Activated B cell treated with CpG ODN at 0.5 μM for 24 hours (primary cell): Measurements from ENCODE around the gene WNT4. TPM values are rescaled to one million over a fixed set of nuclear protein-coding genes. Genes with fewer than 3 reads are reported as not detected.

Source experiments
- ATAC-seq: fragments of 200-7000 bp; cut with Tn5 transposase; one replicate; pipeline ENCODE4 v1.10.0; 2021; ENCODE audit warnings: low read depth, mild to moderate bottlenecking, moderate library complexity
- CTCF ChIA-PET: fragments of 350-600 bp; sonication (Branson Sonifier 250); formaldehyde crosslinking; loops from one replicate; lab custom pipeline; 2021; ENCODE audit warnings: antibody characterized with exemption; lab: Charles Lee
- POLR2A ChIA-PET: fragments of 350-600 bp; sonication (Branson Sonifier 250); formaldehyde crosslinking; loops from one replicate; lab custom pipeline; 2021; ENCODE audit warnings: antibody characterized with exemption; lab: Charles Lee
- DNase-seq: peaks from one replicate; pipeline ENCODE4 v3.0.0; 2022
- H3K27ac Mint-ChIP-seq: one replicate; pipeline ENCODE4 v1.8.0; 2020; ENCODE audit warnings: mixed read lengths
- H3K27me3 Mint-ChIP-seq: one replicate; pipeline ENCODE4 v1.8.0; 2021; ENCODE audit warnings: mixed read lengths
- H3K36me3 Mint-ChIP-seq: one replicate; pipeline ENCODE4 v1.8.0; 2021; ENCODE audit warnings: low read depth, mixed read lengths
- H3K4me1 Mint-ChIP-seq: one replicate; pipeline ENCODE4 v1.8.0; 2021; ENCODE audit warnings: mixed read lengths
- H3K4me3 Mint-ChIP-seq: one replicate; pipeline ENCODE4 v1.8.0; 2020; ENCODE audit warnings: mild to moderate bottlenecking, mixed read lengths
- H3K9me3 Mint-ChIP-seq: one replicate; pipeline ENCODE4 v1.8.0; 2020; ENCODE audit warnings: mixed read lengths
- intact Hi-C: fragments of 100-400 bp; cut with micrococcal nuclease; formaldehyde crosslinking; loops from one replicate; pipeline ENCODE4 v1.15.1; 2024
- total RNA-seq: library from RNA; stranded (reverse); gene quantifications from 2 replicates; pipeline ENCODE4 v1.2.3, GENCODE V29; 2022
- TF ChIP-seq, protein P1 (sequence below): fragments of 200-600 bp; IDR thresholded peaks from one replicate; pipeline ENCODE4 v1.8.0; 2022; ENCODE audit warnings: antibody characterized with exemption, mild to moderate bottlenecking

The WNT4 gene
- total RNA-seq: 6.5 and 7.9 TPM in 2 replicates

DNA sequence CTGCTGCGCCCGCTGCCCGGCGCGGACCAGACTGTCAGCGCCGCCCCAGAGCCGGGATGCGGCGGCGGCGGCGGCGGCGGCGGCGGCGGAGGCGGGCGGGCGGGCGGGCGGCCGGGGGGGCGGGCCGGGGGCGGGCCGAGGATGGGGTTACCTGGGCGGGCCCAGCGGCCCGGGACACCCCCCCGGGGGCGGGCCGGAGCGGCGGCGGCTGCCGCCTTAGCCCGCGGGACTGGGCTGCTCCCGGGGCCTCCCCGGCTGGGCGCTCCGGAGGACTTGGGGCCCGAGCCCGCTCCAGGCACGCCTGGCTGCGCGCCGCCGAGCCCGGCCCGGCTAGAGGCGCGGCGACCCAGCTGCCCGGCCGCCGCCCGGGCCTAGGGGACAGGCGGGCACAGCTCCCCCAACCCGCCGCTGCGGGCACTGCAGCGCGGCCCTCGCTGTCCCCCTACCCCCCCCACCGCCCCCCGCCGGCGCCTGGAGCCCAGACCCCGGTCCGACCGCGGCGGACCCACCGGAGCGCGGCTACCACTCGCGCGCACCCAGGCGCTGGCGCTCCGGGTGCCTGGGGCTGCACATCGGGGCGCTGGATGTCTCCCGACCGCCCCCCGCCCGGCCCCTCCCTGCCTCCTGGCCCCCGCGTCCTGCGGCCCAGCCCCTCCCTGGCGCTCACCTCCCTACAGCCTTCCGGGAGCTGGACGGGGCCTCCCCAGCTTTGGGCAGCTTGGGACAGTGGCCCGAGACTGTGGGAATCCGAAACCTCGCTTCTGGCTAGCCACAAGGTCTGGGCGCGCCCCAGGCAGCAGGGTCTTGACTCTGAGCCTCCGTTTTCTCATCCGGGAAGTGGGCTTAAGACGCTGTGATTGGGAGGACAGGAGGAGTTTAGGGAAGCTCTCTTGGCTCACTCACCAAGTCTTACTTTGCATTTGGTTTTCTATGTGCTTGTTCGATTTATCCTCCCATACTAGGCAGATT lies at the start of gene WNT4:
WNT4 (minus strand) TSS at position 33 of the 969 bp plus-strand sequence. CDS start 175 bp downstream, outside the sequence.
- intact Hi-C loops: loop anchor here (2.0 kb wide), 1 partner anchor 33 kb away; no protein-coding TSS in a partner anchor
- TF ChIP-seq, protein P1, sequence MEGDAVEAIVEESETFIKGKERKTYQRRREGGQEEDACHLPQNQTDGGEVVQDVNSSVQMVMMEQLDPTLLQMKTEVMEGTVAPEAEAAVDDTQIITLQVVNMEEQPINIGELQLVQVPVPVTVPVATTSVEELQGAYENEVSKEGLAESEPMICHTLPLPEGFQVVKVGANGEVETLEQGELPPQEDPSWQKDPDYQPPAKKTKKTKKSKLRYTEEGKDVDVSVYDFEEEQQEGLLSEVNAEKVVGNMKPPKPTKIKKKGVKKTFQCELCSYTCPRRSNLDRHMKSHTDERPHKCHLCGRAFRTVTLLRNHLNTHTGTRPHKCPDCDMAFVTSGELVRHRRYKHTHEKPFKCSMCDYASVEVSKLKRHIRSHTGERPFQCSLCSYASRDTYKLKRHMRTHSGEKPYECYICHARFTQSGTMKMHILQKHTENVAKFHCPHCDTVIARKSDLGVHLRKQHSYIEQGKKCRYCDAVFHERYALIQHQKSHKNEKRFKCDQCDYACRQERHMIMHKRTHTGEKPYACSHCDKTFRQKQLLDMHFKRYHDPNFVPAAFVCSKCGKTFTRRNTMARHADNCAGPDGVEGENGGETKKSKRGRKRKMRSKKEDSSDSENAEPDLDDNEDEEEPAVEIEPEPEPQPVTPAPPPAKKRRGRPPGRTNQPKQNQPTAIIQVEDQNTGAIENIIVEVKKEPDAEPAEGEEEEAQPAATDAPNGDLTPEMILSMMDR: no peak
- ChIA-PET POLR2A (no interaction called here), CTCF (no interaction called here)
- Mint-ChIP-seq H3K4me3 (peak within 1 kb of the TSS; percentile 83), H3K4me1 (peaks cover 12% of the 10 kb centered on the region), H3K27ac (no peak within 1 kb of the TSS), H3K27me3 (peaks cover 43% of the 10 kb centered on the region), H3K36me3 (no peaks in the 10 kb centered on the region), H3K9me3 (no peaks in the 10 kb centered on the region)
- ATAC-seq: peak; percentile 81
- DNase-seq: peak; percentile 48

DNA sequence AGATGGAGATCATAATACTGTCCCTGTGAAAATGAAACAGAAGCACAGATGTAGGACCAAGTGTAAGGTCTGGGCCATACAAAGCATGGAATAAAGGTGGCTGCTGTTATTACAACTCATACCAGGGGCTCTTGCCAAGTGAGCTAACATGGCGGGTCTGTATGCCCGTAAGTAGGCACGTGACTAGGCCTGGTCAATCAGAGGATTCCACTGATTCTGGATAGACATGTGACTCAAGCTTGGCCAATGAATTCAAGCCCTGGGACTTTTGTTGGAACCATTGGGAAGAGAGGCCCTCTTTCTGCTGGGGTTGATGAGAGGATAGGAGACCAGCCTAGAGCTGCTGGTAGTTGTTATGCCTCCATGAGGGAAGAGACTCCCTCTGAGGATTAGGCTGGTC lies 47.8 kb upstream of the WNT4 start:
- POLR2A ChIA-PET: no interaction called here
- no peak overlapping the region for H3K4me3 Mint-ChIP-seq

DNA sequence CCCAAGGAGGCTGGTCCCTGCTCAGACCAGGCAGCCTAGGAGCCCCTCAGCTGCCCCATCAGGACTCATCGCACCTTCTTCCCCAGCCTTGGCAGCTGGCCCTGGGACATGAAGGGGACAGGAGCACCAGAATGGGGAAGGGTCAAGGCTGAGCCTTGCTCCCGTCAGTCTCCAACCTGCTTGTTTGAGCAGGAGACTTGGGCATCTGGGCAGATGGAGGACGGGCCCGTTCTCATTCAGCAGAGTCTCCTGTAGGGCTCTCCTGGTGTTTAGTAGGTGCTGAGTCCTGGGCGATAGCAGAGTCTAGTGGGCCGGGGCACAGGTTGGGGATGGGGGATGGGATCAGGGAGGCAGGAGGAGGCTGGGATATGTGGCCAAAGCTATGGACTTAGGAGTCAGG lies 47.4 kb upstream of the WNT4 start:
- Mint-ChIP-seq H3K36me3 (no peaks in the 10 kb centered on the region), H3K4me3 (no peak overlapping the region), H3K9me3 (no peaks in the 10 kb centered on the region), H3K27ac (no peak overlapping the region), H3K4me1 (peaks cover 5% of the 10 kb centered on the region), H3K27me3 (peaks cover 18% of the 10 kb centered on the region)
- POLR2A ChIA-PET: no interaction called here
- DNase-seq (no peak), ATAC-seq (no peak)
- TF ChIP-seq, protein P1: no peak
- CTCF ChIA-PET: no interaction called here
- intact Hi-C loops: no loop called here

More for the DNA sequence above, 47.8 kb upstream of the WNT4 start:
- DNase-seq: no peak
- Mint-ChIP-seq H3K4me1 (peaks cover 3% of the 10 kb centered on the region), H3K9me3 (no peaks in the 10 kb centered on the region), H3K27ac (no peak overlapping the region), H3K27me3 (peaks cover 17% of the 10 kb centered on the region), H3K36me3 (no peaks in the 10 kb centered on the region)
- TF ChIP-seq, protein P1: no peak
- intact Hi-C loops: no loop called here
- CTCF ChIA-PET: no interaction called here
- no peak for ATAC-seq

DNA sequence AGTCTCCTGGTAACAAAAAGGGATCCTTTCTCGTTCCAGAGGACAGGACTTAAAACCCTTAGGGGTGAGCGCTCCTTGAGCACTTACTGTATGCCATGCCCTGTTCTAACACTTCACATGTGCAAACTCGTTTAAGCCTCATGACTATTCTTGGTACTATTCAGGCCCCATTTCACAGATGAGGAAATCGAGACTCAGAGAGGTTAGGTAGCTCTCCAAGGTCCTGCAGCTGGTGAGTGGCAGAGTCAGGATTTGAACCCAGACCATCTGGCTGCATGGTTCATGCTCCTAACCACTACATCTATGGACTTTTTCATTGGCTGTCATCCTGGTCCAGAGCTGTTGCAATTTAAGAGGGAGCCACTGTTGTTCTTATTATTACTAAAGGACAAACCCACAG lies 46.7 kb upstream of the WNT4 start:
- DNase-seq: no peak
- Mint-ChIP-seq H3K9me3 (no peaks in the 10 kb centered on the region), H3K36me3 (no peaks in the 10 kb centered on the region), H3K27ac (no peak overlapping the region), H3K27me3 (peaks cover 20% of the 10 kb centered on the region), H3K4me3 (no peak overlapping the region), H3K4me1 (peaks cover 5% of the 10 kb centered on the region)
- TF ChIP-seq, protein P1: no peak
- no peak for ATAC-seq
- POLR2A ChIA-PET: no interaction called here
- CTCF ChIA-PET: no interaction called here
- intact Hi-C loops: no loop called here

DNA sequence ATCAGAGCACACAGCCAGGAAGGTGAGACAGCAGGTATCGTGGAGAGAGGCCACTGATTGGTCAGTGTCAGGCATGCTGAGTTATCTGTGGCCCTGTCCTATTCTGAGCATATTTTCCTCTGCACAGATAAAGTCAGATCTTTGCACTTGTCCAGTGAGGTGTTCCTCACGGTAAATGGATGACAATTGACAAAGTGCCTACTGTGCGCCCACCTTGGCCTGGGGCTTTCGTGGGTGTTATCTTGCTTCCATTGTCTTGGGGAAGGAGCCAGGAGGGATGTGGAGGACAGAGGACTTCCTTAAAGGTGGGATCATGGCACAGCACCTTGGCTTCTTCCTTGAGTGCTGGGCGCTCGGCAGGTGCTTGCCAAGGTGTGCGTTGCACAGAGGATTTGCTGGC lies 46.0 kb upstream of the WNT4 start:
- DNase-seq: no peak
- no peak overlapping the region for H3K27ac Mint-ChIP-seq
- intact Hi-C loops: no loop called here
- H3K4me1 Mint-ChIP-seq: peaks cover 5% of the 10 kb centered on the region
- POLR2A ChIA-PET: no interaction called here
- no peak for ATAC-seq
- peaks cover 24% of the 10 kb centered on the region for H3K27me3 Mint-ChIP-seq
- no peaks in the 10 kb centered on the region for H3K9me3 Mint-ChIP-seq
- no peaks in the 10 kb centered on the region for H3K36me3 Mint-ChIP-seq
- CTCF ChIA-PET: no interaction called here
- H3K4me3 Mint-ChIP-seq: no peak overlapping the region
- TF ChIP-seq, protein P1: no peak
